8988T (cell line): ENCODE results near the gene NOP14.
"Not testable (repeated sequence)": the region's sequence is repeated elsewhere in the genome, so short reads cannot be mapped to it uniquely, and the experiment has no call there.

Experiments
- DNase-seq: peaks from one replicate; pipeline ENCODE4 v3.0.0; 2011

Gene NOP14

DNA sequence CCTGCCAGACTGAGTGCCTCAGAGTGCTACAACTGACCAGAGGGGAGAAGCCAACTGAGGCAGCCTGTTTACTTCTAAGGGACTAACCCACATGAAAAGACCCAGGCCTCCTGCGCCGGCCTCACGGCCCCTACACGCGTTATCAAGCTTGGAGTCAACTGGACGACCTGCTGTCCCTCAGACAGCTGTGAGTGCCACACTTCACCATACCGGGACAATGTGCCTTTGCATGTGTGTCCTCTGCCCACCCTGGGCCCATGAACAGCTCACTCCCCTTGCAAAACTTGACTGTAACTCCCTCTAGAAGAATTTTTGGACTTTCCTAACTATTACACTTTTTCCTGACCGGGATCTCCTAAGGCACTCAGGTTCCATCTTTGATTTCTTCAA lies 1.8 kb downstream of the NOP14 start:
- no peak for DNase-seq

DNA sequence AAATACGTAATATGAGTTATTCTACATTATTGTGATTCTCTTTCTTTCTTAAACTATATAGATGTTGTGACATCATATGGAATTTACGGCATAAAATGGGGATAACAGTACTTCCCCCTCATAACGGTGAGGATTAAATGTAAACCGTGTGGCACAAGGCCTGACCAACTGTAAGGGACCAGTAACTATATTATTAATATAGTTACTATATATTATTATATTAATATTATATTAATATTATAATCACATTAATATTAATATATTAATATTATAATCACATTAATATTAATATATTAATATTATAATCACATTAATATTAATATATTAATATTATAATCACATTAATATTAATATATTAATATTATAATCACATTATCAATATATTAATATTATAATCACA lies 2.8 kb downstream of the NOP14 start:
- DNase-seq: not testable (repeated sequence)

DNA sequence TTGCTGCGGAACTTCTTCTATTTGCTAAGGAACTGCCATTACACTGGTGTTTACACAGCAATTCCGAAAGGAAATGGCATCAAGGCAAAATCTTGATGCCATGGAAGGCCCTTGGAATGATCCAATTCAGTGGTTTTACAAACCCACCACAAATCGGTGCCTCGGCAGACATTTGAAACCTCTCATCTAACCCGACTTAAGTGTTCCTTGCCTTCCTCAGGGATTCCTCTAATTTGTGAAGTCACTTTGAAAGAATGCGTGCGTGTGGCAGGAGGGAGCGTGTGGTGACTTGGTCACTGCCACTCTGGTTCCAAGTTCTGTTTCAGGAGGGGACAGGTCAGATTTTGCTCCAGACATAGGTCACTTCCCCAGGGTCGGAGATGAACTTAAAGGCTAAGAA lies 4.8 kb downstream of the NOP14 start:
- no peak for DNase-seq

- DNase-seq: not testable (repeated sequence)
Measured at GRCh38 chr4:2955186-2956044, 7.8 kb downstream of the NOP14 start.

GRCh38 chr4:2954358-2955185 lies 8.6 kb downstream of the NOP14 start:
- DNase-seq: no peak

DNA sequence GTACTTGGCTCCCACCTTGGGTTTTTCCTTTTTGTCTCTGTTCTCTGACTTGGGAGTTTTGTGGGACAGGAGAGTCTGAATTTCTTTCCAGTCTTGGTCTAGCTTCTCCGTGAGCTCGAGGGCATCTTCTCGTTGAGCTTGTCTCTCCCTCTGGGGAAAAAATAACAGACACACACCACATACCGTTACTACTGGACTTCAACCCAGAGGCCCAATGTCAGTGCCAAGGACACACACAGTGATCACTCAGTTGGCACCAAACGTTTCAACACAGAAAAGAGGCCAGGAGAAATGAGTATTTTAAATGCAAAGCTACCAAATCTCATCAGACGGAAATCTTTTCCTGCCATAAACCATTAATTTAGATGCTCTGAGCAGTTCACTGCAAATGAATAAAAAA lies 9.7 kb downstream of the NOP14 start:
- DNase-seq: no peak

GRCh38 chr4:2950221-2950989 lies 12.8 kb downstream of the NOP14 start:
- DNase-seq: no peak

DNA sequence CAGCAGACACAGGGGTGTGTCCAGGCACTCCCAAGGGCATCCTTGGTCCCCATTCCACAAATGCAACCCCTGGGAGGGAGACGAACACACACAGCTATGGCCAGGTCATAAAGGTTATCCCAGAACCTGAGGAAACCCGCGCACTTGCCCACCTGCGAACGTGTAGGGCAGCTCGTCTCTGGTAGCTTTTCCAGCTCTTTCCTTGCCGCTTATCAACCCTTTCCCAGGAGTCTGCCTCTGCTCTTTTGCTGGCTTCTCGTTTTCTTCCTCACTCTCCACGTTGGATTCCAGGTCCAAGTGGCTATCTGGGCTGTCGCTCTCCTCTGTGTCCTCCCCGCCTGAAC lies 13.5 kb downstream of the NOP14 start:
- DNase-seq: no peak

DNA sequence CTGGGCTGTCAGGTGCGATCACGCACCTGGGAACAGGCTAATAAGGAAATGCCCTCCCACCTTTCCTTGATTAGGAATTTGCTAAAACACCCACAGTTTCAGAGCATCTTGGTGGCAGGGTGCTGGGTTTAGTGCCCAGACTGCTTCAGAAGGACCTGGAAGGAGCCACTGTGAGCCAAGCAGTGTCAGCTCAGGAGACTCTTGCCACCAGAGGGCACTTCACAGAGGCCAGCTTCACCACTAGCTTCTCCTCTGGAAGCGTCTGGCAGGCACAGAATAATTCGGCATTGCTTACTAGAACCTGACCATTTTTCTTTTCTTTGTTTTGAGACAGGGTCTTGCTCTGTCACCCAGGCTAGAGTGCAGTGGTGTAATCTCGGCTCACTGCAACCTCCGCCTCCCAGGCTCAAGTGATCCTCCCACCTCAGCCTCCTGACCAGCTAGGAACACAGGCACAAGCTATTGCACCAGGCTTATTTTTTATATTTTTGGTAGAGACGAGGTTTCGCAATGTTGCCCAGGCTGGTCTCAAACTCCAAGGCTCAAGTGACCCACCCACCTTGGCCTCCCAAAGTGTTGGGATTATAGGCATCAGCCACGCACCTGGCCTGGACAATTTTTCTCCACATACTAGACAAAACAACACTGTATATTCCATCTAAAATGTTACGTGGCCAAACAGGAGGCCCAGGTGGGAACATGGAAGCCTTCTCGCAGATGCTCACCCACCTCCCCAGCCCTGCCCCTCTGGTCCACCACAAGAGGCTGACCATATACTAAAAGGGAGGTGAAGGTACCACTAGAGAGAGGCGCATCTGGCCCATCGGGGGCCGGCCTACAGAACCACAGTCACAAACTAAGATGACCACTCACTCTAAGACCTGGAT lies 14.1 kb downstream of the NOP14 start:
- DNase-seq: no peak

GRCh38 chr4:2947926-2948325 lies 15.3 kb downstream of the NOP14 start:
- DNase-seq: no peak

GRCh38 chr4:2946812-2947600 lies 16.2 kb downstream of the NOP14 start:
- no peak for DNase-seq

- not testable (repeated sequence) for DNase-seq
Measured at GRCh38 chr4:2945619-2946604, 17.3 kb downstream of the NOP14 start.

- DNase-seq: no peak
Measured at GRCh38 chr4:2944586-2945526, 18.4 kb downstream of the NOP14 start.

- DNase-seq: no peak
Measured at GRCh38 chr4:2944091-2944482, 19.1 kb downstream of the NOP14 start.

DNA sequence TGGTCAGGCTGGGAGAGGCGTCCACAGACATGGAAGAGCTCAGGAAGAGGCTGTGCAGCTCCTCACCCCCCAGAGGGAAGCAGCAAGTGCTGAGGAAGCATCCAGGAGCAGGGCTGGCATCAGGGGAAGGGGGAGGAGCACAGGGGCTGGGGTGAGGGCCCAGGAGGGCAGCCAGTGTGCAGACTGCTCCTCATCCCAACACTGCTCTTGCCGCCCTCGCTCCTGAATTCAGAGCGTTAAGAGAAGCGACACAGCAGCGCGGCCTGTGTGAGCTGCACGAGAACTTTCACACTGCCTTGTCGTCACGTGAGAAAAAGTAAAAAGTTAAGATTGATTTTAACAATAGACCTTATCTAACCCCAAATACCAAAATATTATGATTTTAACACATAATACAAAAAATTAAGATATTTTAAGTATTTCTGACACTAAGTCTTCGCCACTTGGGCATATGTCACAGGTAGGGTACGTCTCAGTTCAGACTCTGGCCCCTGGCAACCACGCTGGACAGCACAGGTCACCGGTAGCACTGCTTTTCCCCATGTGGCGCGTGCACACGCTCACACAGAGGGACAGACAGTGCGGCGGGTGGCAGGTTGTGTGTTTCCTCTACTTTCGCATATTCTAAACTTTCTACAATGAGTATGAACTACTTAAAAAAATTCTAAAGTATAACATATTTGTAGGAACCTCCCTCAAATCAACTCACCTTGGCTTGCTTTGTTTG lies 19.7 kb downstream of the NOP14 start:
- DNase-seq: no peak

- no peak for DNase-seq
Measured at GRCh38 chr4:2942532-2943363, 20.5 kb downstream of the NOP14 start.

- DNase-seq: no peak
Measured at GRCh38 chr4:2942037-2942531, 21.1 kb downstream of the NOP14 start.
